Rectal smooth muscle tissue (tissue), 1 donor: Measurements from ENCODE around the gene TGFB2.

Experiments used
- H3K27ac ChIP-seq: one replicate; pipeline ENCODE4 v1.7.0; 2013; ENCODE audit warnings: low read depth, low read length, inconsistent platforms
- H3K27me3 ChIP-seq: one replicate; pipeline ENCODE4 v1.7.0; 2013; ENCODE audit warnings: low read length; ENCODE audit not compliant: control insufficient read depth, insufficient read depth
- H3K36me3 ChIP-seq: one replicate; pipeline ENCODE4 v1.7.0; 2013; ENCODE audit warnings: low read length; ENCODE audit not compliant: control insufficient read depth, insufficient read depth
- H3K4me1 ChIP-seq: one replicate; pipeline ENCODE4 v1.7.0; 2013; ENCODE audit warnings: low read length; ENCODE audit not compliant: control insufficient read depth, insufficient read depth
- H3K4me3 ChIP-seq: one replicate; pipeline ENCODE4 v1.7.0; 2013; ENCODE audit warnings: low read length
- H3K9ac ChIP-seq: one replicate; pipeline ENCODE4 v1.7.0; 2013; ENCODE audit warnings: low read length

Gene TGFB2

GRCh38 chr1:218468711-218469110 is 123.6 kb downstream of the TGFB2 start:
- no peak overlapping the region for H3K27ac ChIP-seq
- no peak overlapping the region for H3K9ac ChIP-seq
- H3K27me3 ChIP-seq: no peaks in the 10 kb centered on the region
- H3K4me1 ChIP-seq: peaks cover 1% of the 10 kb centered on the region
- no peaks in the 10 kb centered on the region for H3K36me3 ChIP-seq
- no peak overlapping the region for H3K4me3 ChIP-seq

- Histone ChIP-seq H3K9ac (no peak overlapping the region), H3K4me1 (peaks cover 4% of the 10 kb centered on the region), H3K27me3 (no peaks in the 10 kb centered on the region), H3K27ac (no peak overlapping the region), H3K4me3 (no peak overlapping the region), H3K36me3 (no peaks in the 10 kb centered on the region)
Observed at GRCh38 chr1:218472885-218473284, 127.7 kb downstream of the TGFB2 start.

GRCh38 chr1:218473522-218473921 is 128.4 kb downstream of the TGFB2 start:
- no peaks in the 10 kb centered on the region for H3K36me3 ChIP-seq
- no peaks in the 10 kb centered on the region for H3K27me3 ChIP-seq
- H3K9ac ChIP-seq: no peak overlapping the region
- H3K27ac ChIP-seq: no peak overlapping the region
- peaks cover 4% of the 10 kb centered on the region for H3K4me1 ChIP-seq
- no peak overlapping the region for H3K4me3 ChIP-seq

GRCh38 chr1:218474128-218474527 is 129.0 kb downstream of the TGFB2 start:
- Histone ChIP-seq H3K27ac (no peak overlapping the region), H3K4me3 (no peak overlapping the region), H3K27me3 (no peaks in the 10 kb centered on the region), H3K4me1 (peaks cover 4% of the 10 kb centered on the region), H3K9ac (no peak overlapping the region), H3K36me3 (no peaks in the 10 kb centered on the region)

GRCh38 chr1:218475275-218475674 is 130.1 kb downstream of the TGFB2 start:
- no peaks in the 10 kb centered on the region for H3K27me3 ChIP-seq
- H3K4me3 ChIP-seq: no peak overlapping the region
- peak overlapping the region; percentile 44 for H3K27ac ChIP-seq
- no peaks in the 10 kb centered on the region for H3K36me3 ChIP-seq
- H3K9ac ChIP-seq: no peak overlapping the region
- H3K4me1 ChIP-seq: peaks cover 7% of the 10 kb centered on the region

GRCh38 chr1:218475699-218476098 is 130.6 kb downstream of the TGFB2 start:
- Histone ChIP-seq H3K9ac (no peak overlapping the region), H3K36me3 (no peaks in the 10 kb centered on the region), H3K4me3 (no peak overlapping the region), H3K27me3 (no peaks in the 10 kb centered on the region), H3K4me1 (peaks cover 10% of the 10 kb centered on the region), H3K27ac (peak overlapping the region; percentile 35)

- Histone ChIP-seq H3K4me1 (peaks cover 15% of the 10 kb centered on the region), H3K27me3 (no peaks in the 10 kb centered on the region), H3K27ac (no peak overlapping the region), H3K4me3 (no peak overlapping the region), H3K9ac (no peak overlapping the region), H3K36me3 (no peaks in the 10 kb centered on the region)
Observed at GRCh38 chr1:218476385-218476784, 131.2 kb downstream of the TGFB2 start.

- no peak overlapping the region for H3K27ac ChIP-seq
- H3K36me3 ChIP-seq: no peaks in the 10 kb centered on the region
- no peak overlapping the region for H3K4me3 ChIP-seq
- H3K27me3 ChIP-seq: no peaks in the 10 kb centered on the region
- peaks cover 15% of the 10 kb centered on the region for H3K4me1 ChIP-seq
- no peak overlapping the region for H3K9ac ChIP-seq
Observed at GRCh38 chr1:218478336-218478735, 133.2 kb downstream of the TGFB2 start.

GRCh38 chr1:218479436-218480115 is 134.4 kb downstream of the TGFB2 start:
- Histone ChIP-seq H3K9ac (no peak overlapping the region), H3K4me1 (peaks cover 15% of the 10 kb centered on the region), H3K4me3 (no peak overlapping the region), H3K27me3 (no peaks in the 10 kb centered on the region), H3K36me3 (no peaks in the 10 kb centered on the region), H3K27ac (peak overlapping the region; percentile 77)

- Histone ChIP-seq H3K4me3 (no peak overlapping the region), H3K4me1 (peaks cover 13% of the 10 kb centered on the region), H3K27me3 (no peaks in the 10 kb centered on the region), H3K36me3 (no peaks in the 10 kb centered on the region), H3K27ac (peak overlapping the region; percentile 77), H3K9ac (no peak overlapping the region)
Observed at GRCh38 chr1:218480137-218480536, 135.0 kb downstream of the TGFB2 start.

GRCh38 chr1:218480588-218481099 is 135.5 kb downstream of the TGFB2 start:
- no peak overlapping the region for H3K9ac ChIP-seq
- H3K27me3 ChIP-seq: no peaks in the 10 kb centered on the region
- peaks cover 11% of the 10 kb centered on the region for H3K4me1 ChIP-seq
- H3K36me3 ChIP-seq: no peaks in the 10 kb centered on the region
- H3K27ac ChIP-seq: peak overlapping the region; percentile 77
- no peak overlapping the region for H3K4me3 ChIP-seq

- Histone ChIP-seq H3K27ac (peak overlapping the region; percentile 77), H3K9ac (no peak overlapping the region), H3K4me1 (peaks cover 11% of the 10 kb centered on the region), H3K36me3 (no peaks in the 10 kb centered on the region), H3K27me3 (no peaks in the 10 kb centered on the region), H3K4me3 (no peak overlapping the region)
Observed at GRCh38 chr1:218481116-218481775, 136.1 kb downstream of the TGFB2 start.

- no peak overlapping the region for H3K27ac ChIP-seq
- H3K9ac ChIP-seq: no peak overlapping the region
- H3K4me1 ChIP-seq: peaks cover 11% of the 10 kb centered on the region
- no peaks in the 10 kb centered on the region for H3K36me3 ChIP-seq
- H3K27me3 ChIP-seq: no peaks in the 10 kb centered on the region
- no peak overlapping the region for H3K4me3 ChIP-seq
Observed at GRCh38 chr1:218482683-218483082, 137.5 kb downstream of the TGFB2 start.
